Astrocyte of the spinal cord (primary cell): ENCODE results near the gene TPSAB1.
"Not testable (repeated sequence)": the region's sequence is repeated elsewhere in the genome, so short reads cannot be mapped to it uniquely, and the experiment has no call there.

Source experiments
- DNase-seq: peaks from one replicate; pipeline ENCODE4 v3.0.0; 2011; ENCODE audit warnings: low read depth, low spot score
- H3K4me3 ChIP-seq: 2 replicates; pipeline ENCODE4 v1.5.1; 2011; ENCODE audit warnings: low read depth, mild to moderate bottlenecking, low read length, moderate library complexity
- CTCF ChIP-seq: IDR thresholded peaks from 2 replicates; pipeline ENCODE4 v1.5.1; 2012; ENCODE audit warnings: low read depth, mild to moderate bottlenecking, low read length, inconsistent platforms
- in situ Hi-C: cut with HindIII; loops from 2 replicates; pipeline ENCODE4 v1.10.0; 2017; ENCODE audit warnings: low sequenced_read_pairs

The TPSAB1 gene

GRCh38 chr16:1240436-1240835 is at the start of gene TPSAB1:
TSS of gene TPSAB1 (plus strand) at chr16:1240705. CDS start at chr16:1240939, 234 bp downstream.
- in situ Hi-C loops, H3K4me3 ChIP-seq, DNase-seq: not testable (repeated sequence)

- H3K4me3 ChIP-seq, in situ Hi-C loops: not testable (repeated sequence)
These were observed 49.7 kb upstream of the TPSAB1 start for GRCh38 chr16:1190789-1191188.

GRCh38 chr16:1192384-1193073 is 48.0 kb upstream of the TPSAB1 start:
- H3K4me3 ChIP-seq = no peak overlapping the region
- no peak for DNase-seq
- TF ChIP-seq CTCF = no peak
- in situ Hi-C loops = no loop called here

More at GRCh38 chr16:1190789-1191188, 49.7 kb upstream of the TPSAB1 start:
- DNase-seq = not testable (repeated sequence)

- no peak for TF ChIP-seq CTCF
- in situ Hi-C loops = no loop called here
- H3K4me3 ChIP-seq = no peak overlapping the region
- no peak for DNase-seq
These were observed 47.2 kb upstream of the TPSAB1 start for GRCh38 chr16:1193143-1193824.

- DNase-seq = no peak
- no peak overlapping the region for H3K4me3 ChIP-seq
- in situ Hi-C loops = no loop called here
- TF ChIP-seq CTCF = no peak
These were observed 46.5 kb upstream of the TPSAB1 start for GRCh38 chr16:1193825-1194581.

- H3K4me3 ChIP-seq = no peak overlapping the region
- peak; percentile 70 for TF ChIP-seq CTCF
- no peak for DNase-seq
- in situ Hi-C loops = no loop called here
These were observed 45.7 kb upstream of the TPSAB1 start for GRCh38 chr16:1194665-1195392.

- no peak for TF ChIP-seq CTCF
- DNase-seq = no peak
- in situ Hi-C loops = no loop called here
- H3K4me3 ChIP-seq = no peak overlapping the region
These were observed 45.2 kb upstream of the TPSAB1 start for GRCh38 chr16:1195393-1195666.
